K562 (cell line): ENCODE data around the gene BCAS4. TPM values are rescaled to one million over a fixed set of nuclear protein-coding genes. Genes with fewer than 3 reads are reported as not detected.
A peak's percentile ranks its signal among the peaks of the same experiment; 100 is the strongest.

ENCODE experiments used
- ATAC-seq: fragments of 200-7000 bp; cut with Tn5 transposase; 3 replicates; pipeline ENCODE4 v1.9.1; 2020; ENCODE audit warnings: moderate library complexity
- BruUV-seq: library from RNA; stranded (reverse); fragments of 400-500 nt; replicated peaks from 2 replicates; lab custom pipeline; 2021; lab: Mats Ljungman, UMichigan
- CTCF ChIA-PET: fragments of 300-600 bp; formaldehyde crosslinking; extraction: SDS; loops from one replicate; lab custom pipeline; 2021; ENCODE audit warnings: low intra/inter-chr PET ratio; lab: Yijun Ruan, JAX
- POLR2A ChIA-PET: fragments of 300-600, 350-650 bp; sonication (Branson Sonifier 250); formaldehyde crosslinking; extraction: SDS; loops from one replicate; lab custom pipeline; 2021; ENCODE audit warnings: antibody characterized with exemption, inconsistent platforms; lab: Yijun Ruan, JAX
- DNase-seq, 4 experiments: peaks; one replicate each; pipeline versions ENCODE4 v3.0.0 to v3.0.0-alpha.2; 2011 to 2018; ENCODE audit warnings: low spot score in 3 of 4, mixed read lengths in 3 of 4; ENCODE audit errors: extremely low read depth in 1 of 4
- FAIRE-seq: peaks from 2 replicates; lab custom pipeline; 2011; peaks lifted over from hg19 to GRCh38; lab: Jason Lieb, UNC
- H2AFZ ChIP-seq: 2 replicates; pipeline ENCODE4 v1.6.0; 2011; ENCODE audit warnings: low read depth, low read length, control low read depth, inconsistent platforms
- H3K27ac ChIP-seq: fragments of 200-600 bp; 3 replicates; pipeline ENCODE4 v1.8.0; 2011; ENCODE audit warnings: low read depth, mild to moderate bottlenecking, control low read depth, inconsistent platforms, low read length, moderate library complexity, mixed read lengths; ENCODE audit errors: extremely low read depth
- H3K27me3 ChIP-seq, 2 experiments: fragments of 300-600 bp in 1 of 2; 2 replicates in 1 of 2; 3 replicates in 1 of 2; pipeline versions ENCODE4 v1.6.0 to v1.8.0; 2011; ENCODE audit warnings: inconsistent platforms in 2 of 2, low read length in 2 of 2, mild to moderate bottlenecking in 1 of 2, mixed read lengths in 1 of 2, moderate library complexity in 1 of 2; ENCODE audit not compliant: control insufficient read depth in 2 of 2, insufficient read depth in 2 of 2
- H3K36me3 ChIP-seq: fragments of 300-600 bp; 3 replicates; pipeline ENCODE4 v1.8.0; 2011; ENCODE audit warnings: mild to moderate bottlenecking, low read length, inconsistent platforms; ENCODE audit not compliant: control insufficient read depth, insufficient read depth
- H3K4me1 ChIP-seq, 2 experiments: fragments of 200-600 bp in 1 of 2; replicated peaks in 1 of 2; 2 replicates in 1 of 2; 3 replicates in 1 of 2; pipeline versions ENCODE4 v1.5.1 to v1.8.0; 2011; ENCODE audit warnings: inconsistent platforms in 2 of 2, low read length in 2 of 2, mild to moderate bottlenecking in 1 of 2, mixed read lengths in 1 of 2, moderate library complexity in 1 of 2; ENCODE audit not compliant: control insufficient read depth in 2 of 2, insufficient read depth in 2 of 2
- H3K4me2 ChIP-seq: 2 replicates; pipeline ENCODE4 v1.6.1; 2011; ENCODE audit warnings: low read length, control low read depth, inconsistent platforms, mixed read lengths; ENCODE audit not compliant: insufficient read depth
- H3K4me3 ChIP-seq: fragments of 200-600 bp; sonication (generic), shearing (Covaris generic); 2 replicates; pipeline ENCODE4 v1.5.1; 2016; ENCODE audit warnings: control low read depth, inconsistent platforms
- H3K79me2 ChIP-seq: fragments of 200-600 bp; 3 replicates; pipeline ENCODE4 v1.8.0; 2011; ENCODE audit warnings: low read length, inconsistent platforms; ENCODE audit not compliant: control insufficient read depth, insufficient read depth
- H3K9ac ChIP-seq, 2 experiments: 2 replicates each; pipeline versions ENCODE4 v1.6.0 to v1.6.1; 2011; ENCODE audit warnings: low read depth in 2 of 2, low read length in 2 of 2, control low read depth in 1 of 2, inconsistent platforms in 1 of 2, mild to moderate bottlenecking in 1 of 2, mixed read lengths in 1 of 2; ENCODE audit not compliant: insufficient read depth in 1 of 2
- H3K9me1 ChIP-seq: one replicate; pipeline ENCODE4 v1.6.0; 2011; ENCODE audit warnings: inconsistent platforms, mild to moderate bottlenecking, low read length, moderate library complexity; ENCODE audit not compliant: control insufficient read depth, insufficient read depth
- H3K9me3 ChIP-seq: replicated peaks from 2 replicates; pipeline ENCODE4 v1.5.1; 2011; ENCODE audit warnings: low read depth, low read length, inconsistent platforms; ENCODE audit not compliant: control insufficient read depth, insufficient read depth
- H4K20me1 ChIP-seq: replicated peaks from 2 replicates; pipeline ENCODE4 v1.6.1; 2011; ENCODE audit warnings: low read length, inconsistent platforms, mixed read lengths; ENCODE audit not compliant: control insufficient read depth, insufficient read depth
- CBX8 ChIP-seq: fragments of 200-600 bp; sonication (generic); IDR thresholded peaks from 2 replicates; pipeline ENCODE4 v1.6.1; 2012; ENCODE audit warnings: borderline replicate concordance, mixed run types, low read depth, mild to moderate bottlenecking, moderate library complexity, mixed read lengths, low read length, control low read depth, inconsistent platforms; ENCODE audit not compliant: poor library complexity, severe bottlenecking; ENCODE audit errors: extremely low read depth
- CSDE1 ChIP-seq, 2 experiments: fragments of 450-650 bp; IDR thresholded peaks; 2 replicates each; pipeline ENCODE4 v1.6.1; 2016; ENCODE audit warnings: mild to moderate bottlenecking in 1 of 2
- ZEB2 ChIP-seq: fragments of 450-650 bp; IDR thresholded peaks from 2 replicates; pipeline ENCODE4 v1.6.1; 2016
- WGBS: fragments of 100-300 bp; shearing (Covaris generic); methylation state at CpG from one replicate; pipeline ENCODE4 v1.1.6; 2016; ENCODE audit warnings: low coverage, mixed read lengths; ENCODE audit not compliant: insufficient coverage; ENCODE audit errors: missing lambda C conversion rate; 5-methylcytosine and 5-hydroxymethylcytosine counted together
- in situ Hi-C: fragments of 300-500 bp; cut with MboI; formaldehyde crosslinking; loops from 4 replicates; pipeline ENCODE4 v1.15.0; 2018; ENCODE audit warnings: inconsistent platforms, mixed read lengths
- intact Hi-C: fragments of 100-400 bp; cut with micrococcal nuclease; formaldehyde crosslinking; loops from 2 replicates; pipeline ENCODE4 v1.14.2; 2022
- polyA plus RNA-seq, 8 experiments: library from polyadenylated mRNA; depleted of rRNA in 4 of 8; stranded (reverse) in 5 of 8; unstranded in 3 of 8; fragments of >200 nt; fragmentation: Nextera tagmentation in 2 of 8; fragmentation: Illumina TruSeq in 1 of 8; extraction: Ambion mirVana in 2 of 8; extraction: Trizol in 1 of 8; gene quantifications; 2 replicates each; pipeline versions ENCODE4 v1.2.1 to v1.2.3, GENCODE V29; 2011 to 2014; ENCODE audit warnings: inconsistent platforms in 1 of 8, missing spikeins in 1 of 8
- total RNA-seq, 7 experiments: library from RNA; depleted of rRNA in 6 of 7; stranded (reverse); fragments of >200 nt in 6 of 7; fragmentation: Illumina TruSeq in 2 of 7; extraction: Trizol in 2 of 7; gene quantifications; 2 replicates each; pipeline versions ENCODE4 v1.2.1 to v1.2.3, GENCODE V29; 2011 to 2021; ENCODE audit warnings: low replicate concordance in 1 of 7
- TF ChIP-seq, protein P1 (sequence below): sonication (generic); formaldehyde crosslinking; IDR thresholded peaks from 2 replicates; pipeline ENCODE4 v1.4.0; 2020; ENCODE audit warnings: mild to moderate bottlenecking, missing genetic modification reagents

BCAS4 gene
- total and polyA plus RNA-seq, 9 of the 15 experiments (the other 6 are each of a cell fraction or from before 2014, with no cell fraction given): 0.15 to 2.3 (median 0.47) TPM

- Histone ChIP-seq H3K4me2 (no peak overlapping the region), H3K27ac (no peak overlapping the region)
Observed at GRCh38 chr20:50861012-50861411, 66.2 kb downstream of the BCAS4 start.

More at GRCh38 chr20:50861012-50861411, 66.2 kb downstream of the BCAS4 start:
- H3K9me3 ChIP-seq: no peaks in the 10 kb centered on the region
- H3K4me1 ChIP-seq: peaks cover 0 to 5% of the 10 kb centered on the region in 2 experiments; a peak in 3 of 5 replicates
- peak overlapping the region in 1 of 2 experiments; percentile 36; a peak in 1 of 4 replicates for H3K9ac ChIP-seq
- no peaks in the 10 kb centered on the region for H3K79me2 ChIP-seq
- in situ Hi-C loops (no loop called here), intact Hi-C loops (no loop called here)
- TF ChIP-seq ZEB2 (no peak), CSDE1 (IDR thresholded peaks at IDR 0.05) (no peak), CBX8 (no peak)
- TF ChIP-seq, protein P1, sequence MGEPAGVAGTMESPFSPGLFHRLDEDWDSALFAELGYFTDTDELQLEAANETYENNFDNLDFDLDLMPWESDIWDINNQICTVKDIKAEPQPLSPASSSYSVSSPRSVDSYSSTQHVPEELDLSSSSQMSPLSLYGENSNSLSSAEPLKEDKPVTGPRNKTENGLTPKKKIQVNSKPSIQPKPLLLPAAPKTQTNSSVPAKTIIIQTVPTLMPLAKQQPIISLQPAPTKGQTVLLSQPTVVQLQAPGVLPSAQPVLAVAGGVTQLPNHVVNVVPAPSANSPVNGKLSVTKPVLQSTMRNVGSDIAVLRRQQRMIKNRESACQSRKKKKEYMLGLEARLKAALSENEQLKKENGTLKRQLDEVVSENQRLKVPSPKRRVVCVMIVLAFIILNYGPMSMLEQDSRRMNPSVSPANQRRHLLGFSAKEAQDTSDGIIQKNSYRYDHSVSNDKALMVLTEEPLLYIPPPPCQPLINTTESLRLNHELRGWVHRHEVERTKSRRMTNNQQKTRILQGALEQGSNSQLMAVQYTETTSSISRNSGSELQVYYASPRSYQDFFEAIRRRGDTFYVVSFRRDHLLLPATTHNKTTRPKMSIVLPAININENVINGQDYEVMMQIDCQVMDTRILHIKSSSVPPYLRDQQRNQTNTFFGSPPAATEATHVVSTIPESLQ (CRISPR knock-in tag): no peak
- no peak; the same call in 1 of the 3 replicates for ATAC-seq
- H2AFZ ChIP-seq: no peak overlapping the region
- no peaks in the 10 kb centered on the region for H3K9me1 ChIP-seq
- no peak overlapping the region for H3K4me3 ChIP-seq
- no peak for DNase-seq
- FAIRE-seq: no peak
- POLR2A ChIA-PET: no interaction called here
- no peaks in the 10 kb centered on the region; the same call in 1 of the 2 replicates for H4K20me1 ChIP-seq
- peaks cover 14 to 39% of the 10 kb centered on the region in 2 experiments; a peak in 4 of 5 replicates for H3K27me3 ChIP-seq
- 24% methylated on average over 12 of the region's 12 CpGs for WGBS
- no TSS peak for BruUV-seq
- CTCF ChIA-PET: no interaction called here
- no peaks in the 10 kb centered on the region for H3K36me3 ChIP-seq
